GM23338 (cell line): ENCODE data around the gene TECPR2. TPM values are rescaled to one million over a fixed set of nuclear protein-coding genes. Genes with fewer than 3 reads are reported as not detected.

Experiments
- ATAC-seq: fragments of 200-7000 bp; cut with Tn5 transposase; 3 replicates; pipeline ENCODE4 v1.9.1; 2020
- DNase-seq: peaks from one replicate; pipeline ENCODE4 v3.0.0-alpha.2; 2015; ENCODE audit warnings: low spot score
- H2AFZ ChIP-seq: fragments of 200-600 bp; sonication (generic); 2 replicates; pipeline ENCODE4 v1.8.0; 2016; ENCODE audit warnings: antibody characterized with exemption, mild to moderate bottlenecking, moderate library complexity
- H3F3A ChIP-seq: fragments of 200-600 bp; sonication (generic); replicated peaks from 2 replicates; pipeline ENCODE4 v1.8.0; 2017; ENCODE audit warnings: antibody characterized with exemption, mixed run types, low read depth
- H3K27ac ChIP-seq: fragments of 200-600 bp; sonication (generic); 2 replicates; pipeline ENCODE4 v1.6.1; 2016; ENCODE audit warnings: low read depth
- H3K27me3 ChIP-seq: fragments of 200-600 bp; sonication (generic); 2 replicates; pipeline ENCODE4 v1.8.0; 2016; ENCODE audit warnings: mild to moderate bottlenecking, mixed run types, moderate library complexity; ENCODE audit not compliant: insufficient read depth
- H3K36me3 ChIP-seq: fragments of 200-600 bp; sonication (generic); 2 replicates; pipeline ENCODE4 v1.8.0; 2016; ENCODE audit warnings: mild to moderate bottlenecking; ENCODE audit not compliant: insufficient read depth
- H3K4me1 ChIP-seq: fragments of 200-600 bp; sonication (generic); 2 replicates; pipeline ENCODE4 v1.8.0; 2016; ENCODE audit warnings: mild to moderate bottlenecking, moderate library complexity; ENCODE audit not compliant: insufficient read depth
- H3K4me2 ChIP-seq: fragments of 200-600 bp; sonication (generic); 2 replicates; pipeline ENCODE4 v1.7.1; 2017; ENCODE audit warnings: mixed run types
- H3K4me3 ChIP-seq: fragments of 200-600 bp; sonication (generic); 2 replicates; pipeline ENCODE4 v1.6.1; 2016; ENCODE audit warnings: mixed run types
- H3K79me2 ChIP-seq: fragments of 200-600 bp; sonication (generic); replicated peaks from 2 replicates; pipeline ENCODE4 v1.8.0; 2017; ENCODE audit warnings: mild to moderate bottlenecking; ENCODE audit not compliant: insufficient read depth
- H3K9me2 ChIP-seq: fragments of 200-600 bp; sonication (generic); 2 replicates; pipeline ENCODE4 v1.8.0; 2017; ENCODE audit not compliant: insufficient read depth
- H4K20me1 ChIP-seq: fragments of 200-600 bp; sonication (generic); replicated peaks from 2 replicates; pipeline ENCODE4 v1.8.0; 2017; ENCODE audit warnings: mild to moderate bottlenecking; ENCODE audit not compliant: insufficient read depth
- H3K27ac Mint-ChIP-seq: 2 replicates; pipeline ENCODE4 v1.8.0; 2020; ENCODE audit warnings: inconsistent platforms, mild to moderate bottlenecking, moderate library complexity, mixed read lengths
- H3K27me3 Mint-ChIP-seq: 3 replicates; pipeline ENCODE4 v1.8.0; 2022; ENCODE audit warnings: low read depth, mild to moderate bottlenecking, moderate library complexity, mixed read lengths, inconsistent platforms; ENCODE audit not compliant: insufficient read depth, poor library complexity
- H3K36me3 Mint-ChIP-seq: 3 replicates; pipeline ENCODE4 v1.8.0; 2021; ENCODE audit warnings: low read depth, mild to moderate bottlenecking, inconsistent platforms, moderate library complexity, mixed read lengths
- H3K4me1 Mint-ChIP-seq: 3 replicates; pipeline ENCODE4 v1.8.0; 2020; ENCODE audit warnings: mild to moderate bottlenecking, inconsistent platforms, mixed read lengths
- H3K4me3 Mint-ChIP-seq: 3 replicates; pipeline ENCODE4 v1.8.0; 2021; ENCODE audit warnings: moderate library complexity, mild to moderate bottlenecking, inconsistent platforms, mixed read lengths
- H3K9me3 Mint-ChIP-seq: 3 replicates; pipeline ENCODE4 v1.8.0; 2020; ENCODE audit warnings: moderate library complexity, mild to moderate bottlenecking, inconsistent platforms, mixed read lengths
- CREB1 ChIP-seq: fragments of 250-450 bp; sonication (Bioruptor Pico); IDR thresholded peaks from 2 replicates; pipeline ENCODE4 v1.5.0; 2020; ENCODE audit warnings: low read depth, mild to moderate bottlenecking, moderate library complexity
- POLR2AphosphoS5 ChIP-seq: IDR thresholded peaks from 2 replicates; pipeline ENCODE4 v1.6.1; 2016; ENCODE audit warnings: antibody characterized with exemption, low read depth
- STAT1 ChIP-seq: IDR thresholded peaks from one replicate; pipeline ENCODE4 v1.6.1; 2016; ENCODE audit warnings: antibody characterized with exemption; ENCODE audit not compliant: unreplicated experiment
- ZNF462 ChIP-seq: fragments of 250-450 bp; sonication (Bioruptor Pico); IDR thresholded peaks from 2 replicates; pipeline ENCODE4 v1.5.0; 2020; ENCODE audit warnings: mild to moderate bottlenecking, moderate library complexity
- polyA plus RNA-seq: library from polyadenylated mRNA; unstranded; fragments of >200 nt; fragmentation: Nextera tagmentation; extraction: Ambion mirVana; gene quantifications from 2 replicates; pipeline ENCODE4 v1.2.1, GENCODE V29; 2016
- total RNA-seq: library from RNA; depleted of rRNA; stranded (reverse); fragments of >200 nt; shearing (Covaris generic); gene quantifications from 2 replicates; pipeline ENCODE4 v1.2.3, GENCODE V29; 2014
- TF ChIP-seq, protein P1 (sequence below), 2 experiments: fragments of 200-600 bp in 1 of 2; sonication (generic) in 1 of 2; conservative IDR thresholded peaks; 2 replicates each; pipeline versions ENCODE4 v1.5.1 to v1.6.1; 2016 to 2017; ENCODE audit warnings: antibody characterized with exemption in 2 of 2, low read depth in 2 of 2, mild to moderate bottlenecking in 2 of 2, moderate library complexity in 1 of 2

TECPR2 gene
- total and polyA plus RNA-seq, 2 experiments from 2014 or later: 4.8 to 20.5 TPM

- no peak overlapping the region for H2AFZ ChIP-seq
Observed at GRCh38 chr14:102387086-102387485, 24.3 kb downstream of the TECPR2 start.

More at GRCh38 chr14:102387086-102387485, 24.3 kb downstream of the TECPR2 start:
- H3K4me3 ChIP-seq: no peak overlapping the region
- no peak for ATAC-seq
- no peaks in the 10 kb centered on the region for H3K27me3 ChIP-seq
- H3K36me3 ChIP-seq: no peaks in the 10 kb centered on the region
- TF ChIP-seq, protein P1, sequence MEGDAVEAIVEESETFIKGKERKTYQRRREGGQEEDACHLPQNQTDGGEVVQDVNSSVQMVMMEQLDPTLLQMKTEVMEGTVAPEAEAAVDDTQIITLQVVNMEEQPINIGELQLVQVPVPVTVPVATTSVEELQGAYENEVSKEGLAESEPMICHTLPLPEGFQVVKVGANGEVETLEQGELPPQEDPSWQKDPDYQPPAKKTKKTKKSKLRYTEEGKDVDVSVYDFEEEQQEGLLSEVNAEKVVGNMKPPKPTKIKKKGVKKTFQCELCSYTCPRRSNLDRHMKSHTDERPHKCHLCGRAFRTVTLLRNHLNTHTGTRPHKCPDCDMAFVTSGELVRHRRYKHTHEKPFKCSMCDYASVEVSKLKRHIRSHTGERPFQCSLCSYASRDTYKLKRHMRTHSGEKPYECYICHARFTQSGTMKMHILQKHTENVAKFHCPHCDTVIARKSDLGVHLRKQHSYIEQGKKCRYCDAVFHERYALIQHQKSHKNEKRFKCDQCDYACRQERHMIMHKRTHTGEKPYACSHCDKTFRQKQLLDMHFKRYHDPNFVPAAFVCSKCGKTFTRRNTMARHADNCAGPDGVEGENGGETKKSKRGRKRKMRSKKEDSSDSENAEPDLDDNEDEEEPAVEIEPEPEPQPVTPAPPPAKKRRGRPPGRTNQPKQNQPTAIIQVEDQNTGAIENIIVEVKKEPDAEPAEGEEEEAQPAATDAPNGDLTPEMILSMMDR (conservative IDR thresholded peaks at IDR 0.05; ENCODE audit: low read depth in 2 of 2): no peak
- TF ChIP-seq STAT1: no peak
- no peak for TF ChIP-seq ZNF462
- TF ChIP-seq POLR2AphosphoS5: no peak
- TF ChIP-seq CREB1: no peak
- H3K4me3 Mint-ChIP-seq: no peak overlapping the region
- H3K4me1 ChIP-seq: no peaks in the 10 kb centered on the region
- peaks cover 8% of the 10 kb centered on the region; the same call in 2 of the 3 replicates for H3K36me3 Mint-ChIP-seq
- no peaks in the 10 kb centered on the region for H3K9me2 ChIP-seq
- peaks cover 6% of the 10 kb centered on the region for H3K4me1 Mint-ChIP-seq
- H3F3A ChIP-seq: no peaks in the 10 kb centered on the region
- H4K20me1 ChIP-seq: no peaks in the 10 kb centered on the region
- H3K79me2 ChIP-seq: no peaks in the 10 kb centered on the region
- H3K4me2 ChIP-seq: no peak overlapping the region
- peaks cover 5% of the 10 kb centered on the region for H3K27me3 Mint-ChIP-seq
- no peak for DNase-seq
- H3K9me3 Mint-ChIP-seq: no peaks in the 10 kb centered on the region
- no peak overlapping the region for H3K27ac Mint-ChIP-seq
- peak overlapping the region; percentile 4; the same call in 1 of the 2 replicates for H3K27ac ChIP-seq
